C4-2B (cell line): ENCODE data around the gene LYST.

Source experiments
- ZFX ChIP-seq: fragments of 450-650 bp; IDR thresholded peaks from 2 replicates; pipeline ENCODE4 v1.6.1; 2017
- TF ChIP-seq, protein P1 (sequence below): fragments of 450-650 bp; conservative IDR thresholded peaks from 2 replicates; pipeline ENCODE4 v1.5.1; 2017; ENCODE audit warnings: mild to moderate bottlenecking

DNA sequence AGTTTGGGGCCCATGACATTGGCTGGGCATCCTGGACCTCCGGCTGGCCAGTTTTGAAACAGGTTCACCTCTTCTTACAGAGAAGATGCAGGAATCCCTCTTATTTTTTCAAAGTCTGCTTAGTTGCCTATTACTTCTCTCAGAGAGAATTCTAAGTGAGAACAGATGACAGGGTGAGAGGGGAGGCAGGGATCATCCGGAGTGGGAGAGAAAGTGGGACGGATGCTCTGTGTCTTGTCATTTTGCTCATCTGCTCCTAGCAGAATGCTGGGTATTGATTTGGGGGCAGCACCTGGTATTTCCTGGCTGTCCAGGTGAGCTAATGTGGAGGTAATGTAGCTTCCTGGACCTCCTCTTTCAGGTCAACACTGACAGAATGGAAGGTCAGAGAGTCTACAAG is 249.6 kb downstream of the LYST start:
- TF ChIP-seq, protein P1, sequence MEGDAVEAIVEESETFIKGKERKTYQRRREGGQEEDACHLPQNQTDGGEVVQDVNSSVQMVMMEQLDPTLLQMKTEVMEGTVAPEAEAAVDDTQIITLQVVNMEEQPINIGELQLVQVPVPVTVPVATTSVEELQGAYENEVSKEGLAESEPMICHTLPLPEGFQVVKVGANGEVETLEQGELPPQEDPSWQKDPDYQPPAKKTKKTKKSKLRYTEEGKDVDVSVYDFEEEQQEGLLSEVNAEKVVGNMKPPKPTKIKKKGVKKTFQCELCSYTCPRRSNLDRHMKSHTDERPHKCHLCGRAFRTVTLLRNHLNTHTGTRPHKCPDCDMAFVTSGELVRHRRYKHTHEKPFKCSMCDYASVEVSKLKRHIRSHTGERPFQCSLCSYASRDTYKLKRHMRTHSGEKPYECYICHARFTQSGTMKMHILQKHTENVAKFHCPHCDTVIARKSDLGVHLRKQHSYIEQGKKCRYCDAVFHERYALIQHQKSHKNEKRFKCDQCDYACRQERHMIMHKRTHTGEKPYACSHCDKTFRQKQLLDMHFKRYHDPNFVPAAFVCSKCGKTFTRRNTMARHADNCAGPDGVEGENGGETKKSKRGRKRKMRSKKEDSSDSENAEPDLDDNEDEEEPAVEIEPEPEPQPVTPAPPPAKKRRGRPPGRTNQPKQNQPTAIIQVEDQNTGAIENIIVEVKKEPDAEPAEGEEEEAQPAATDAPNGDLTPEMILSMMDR: no peak
- TF ChIP-seq ZFX: no peak
